22Rv1 (cell line): Measurements from ENCODE around the gene LIPT1.

Source experiments
- H3K27ac ChIP-seq: fragments of 450-650 bp; 2 replicates; pipeline ENCODE4 v1.5.1; 2017
- ZFX ChIP-seq: fragments of 450-650 bp; IDR thresholded peaks from 2 replicates; pipeline ENCODE4 v1.6.1; 2017; ENCODE audit warnings: antibody characterized with exemption, borderline replicate concordance
- TF ChIP-seq, protein P1 (sequence below): fragments of 450-650 bp; IDR thresholded peaks from 2 replicates; pipeline ENCODE4 v1.5.1; 2017; ENCODE audit warnings: mild to moderate bottlenecking

The LIPT1 gene

DNA sequence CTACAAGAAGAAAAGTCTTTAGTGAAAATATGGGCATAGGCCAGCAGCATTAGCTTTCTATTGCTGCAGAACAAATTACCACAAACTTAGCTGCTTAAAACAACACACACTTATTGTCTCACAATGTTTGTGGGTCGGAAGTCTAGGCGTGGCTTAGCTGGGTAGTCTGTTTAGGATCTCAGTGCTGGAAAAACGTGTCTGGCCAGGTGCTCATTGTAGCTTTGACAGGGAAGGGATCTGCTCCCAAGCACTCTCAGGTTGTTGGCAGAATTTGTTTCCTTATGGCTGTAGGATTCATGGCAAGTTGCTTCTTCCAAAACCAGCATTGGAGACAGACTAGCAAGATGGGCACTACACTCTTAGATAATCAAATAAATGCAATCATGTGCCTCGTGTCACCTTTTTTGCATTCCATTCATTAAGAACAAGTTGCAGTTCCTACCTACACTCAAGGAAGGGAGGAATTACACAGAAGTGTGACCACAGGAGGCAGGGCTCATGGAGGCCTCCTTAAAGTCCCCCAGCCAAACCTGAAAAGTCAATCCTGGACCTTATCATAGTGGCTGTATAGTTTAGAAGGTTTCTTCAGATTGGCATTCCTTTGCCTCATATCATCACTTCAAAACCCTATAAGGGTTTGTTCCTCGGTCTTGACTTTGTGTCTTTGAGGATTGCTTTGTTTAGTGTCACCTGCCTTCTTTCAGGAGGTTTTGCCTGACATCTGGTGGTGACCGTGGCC, 43.5 kb downstream of the LIPT1 start:
- no peak for TF ChIP-seq ZFX
- no peak overlapping the region for H3K27ac ChIP-seq

DNA sequence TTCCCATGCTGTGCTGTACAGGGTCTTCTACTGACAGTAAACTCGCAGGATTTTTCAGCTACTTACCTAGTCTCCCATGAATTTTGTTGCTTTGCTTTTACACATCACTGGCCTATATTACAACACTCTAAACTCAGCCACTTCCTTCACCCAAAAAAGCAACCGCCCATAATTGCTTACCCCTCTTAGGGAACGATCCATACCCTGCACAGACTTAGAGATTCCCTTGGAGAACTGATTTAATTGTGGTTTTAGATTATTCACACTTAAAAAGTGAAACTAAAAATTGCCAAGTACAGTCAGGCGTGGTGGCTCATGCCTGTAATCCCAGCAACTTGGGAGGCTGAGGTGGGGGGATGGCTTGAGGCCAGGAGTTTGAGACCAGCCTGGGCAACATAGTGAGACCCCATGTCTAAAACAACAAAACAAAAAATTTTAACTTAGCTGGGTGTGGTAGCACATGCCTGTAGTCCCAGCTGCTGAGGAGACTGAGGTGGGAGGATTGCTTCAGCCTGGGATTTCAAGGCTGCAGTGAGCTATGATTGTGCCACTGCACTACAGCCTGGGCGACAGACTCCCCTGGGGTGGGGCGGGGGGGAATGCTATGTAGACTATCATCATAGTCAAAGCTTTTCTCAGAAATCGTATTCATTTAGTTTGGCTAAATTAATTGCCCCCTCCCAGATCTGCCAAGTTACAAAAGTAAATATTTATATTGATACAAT, 45.5 kb downstream of the LIPT1 start:
- TF ChIP-seq ZFX: no peak
- TF ChIP-seq, protein P1, sequence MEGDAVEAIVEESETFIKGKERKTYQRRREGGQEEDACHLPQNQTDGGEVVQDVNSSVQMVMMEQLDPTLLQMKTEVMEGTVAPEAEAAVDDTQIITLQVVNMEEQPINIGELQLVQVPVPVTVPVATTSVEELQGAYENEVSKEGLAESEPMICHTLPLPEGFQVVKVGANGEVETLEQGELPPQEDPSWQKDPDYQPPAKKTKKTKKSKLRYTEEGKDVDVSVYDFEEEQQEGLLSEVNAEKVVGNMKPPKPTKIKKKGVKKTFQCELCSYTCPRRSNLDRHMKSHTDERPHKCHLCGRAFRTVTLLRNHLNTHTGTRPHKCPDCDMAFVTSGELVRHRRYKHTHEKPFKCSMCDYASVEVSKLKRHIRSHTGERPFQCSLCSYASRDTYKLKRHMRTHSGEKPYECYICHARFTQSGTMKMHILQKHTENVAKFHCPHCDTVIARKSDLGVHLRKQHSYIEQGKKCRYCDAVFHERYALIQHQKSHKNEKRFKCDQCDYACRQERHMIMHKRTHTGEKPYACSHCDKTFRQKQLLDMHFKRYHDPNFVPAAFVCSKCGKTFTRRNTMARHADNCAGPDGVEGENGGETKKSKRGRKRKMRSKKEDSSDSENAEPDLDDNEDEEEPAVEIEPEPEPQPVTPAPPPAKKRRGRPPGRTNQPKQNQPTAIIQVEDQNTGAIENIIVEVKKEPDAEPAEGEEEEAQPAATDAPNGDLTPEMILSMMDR: no peak
- H3K27ac ChIP-seq: no peak overlapping the region

DNA sequence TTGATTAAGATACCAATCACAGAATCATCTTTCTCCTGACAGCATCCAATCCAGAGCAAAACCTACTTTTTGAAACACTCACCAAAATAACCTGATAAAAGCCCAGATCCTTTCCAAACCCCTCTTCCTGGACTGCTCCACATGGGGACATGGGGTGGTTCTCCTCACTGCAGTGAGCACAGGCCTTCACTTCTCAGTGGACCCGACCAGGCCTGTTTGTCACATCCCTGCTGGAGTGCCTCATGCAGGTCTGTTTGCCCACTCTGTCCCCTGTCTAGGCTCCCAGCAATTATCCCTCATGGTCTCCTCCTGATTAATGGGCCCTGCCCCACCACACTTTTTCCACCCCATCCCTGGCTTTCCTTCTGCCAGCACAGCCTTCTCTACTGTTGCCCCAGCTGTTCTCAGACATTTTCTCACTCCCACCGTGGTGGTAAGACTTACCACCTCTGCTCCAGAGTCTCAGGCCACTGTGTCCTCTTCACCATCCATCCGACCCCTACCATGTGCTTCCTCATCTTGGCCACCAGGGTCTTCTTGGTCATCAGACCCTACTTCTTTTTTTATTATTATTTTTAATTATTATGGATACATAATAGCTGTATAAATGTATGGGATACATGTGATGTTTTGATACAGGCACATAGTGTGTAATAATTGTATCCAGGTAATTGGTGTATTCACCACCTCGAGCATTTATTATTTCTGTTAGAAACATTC, 47.4 kb downstream of the LIPT1 start:
- TF ChIP-seq, protein P1: no peak
- TF ChIP-seq ZFX: no peak
- no peak overlapping the region for H3K27ac ChIP-seq

DNA sequence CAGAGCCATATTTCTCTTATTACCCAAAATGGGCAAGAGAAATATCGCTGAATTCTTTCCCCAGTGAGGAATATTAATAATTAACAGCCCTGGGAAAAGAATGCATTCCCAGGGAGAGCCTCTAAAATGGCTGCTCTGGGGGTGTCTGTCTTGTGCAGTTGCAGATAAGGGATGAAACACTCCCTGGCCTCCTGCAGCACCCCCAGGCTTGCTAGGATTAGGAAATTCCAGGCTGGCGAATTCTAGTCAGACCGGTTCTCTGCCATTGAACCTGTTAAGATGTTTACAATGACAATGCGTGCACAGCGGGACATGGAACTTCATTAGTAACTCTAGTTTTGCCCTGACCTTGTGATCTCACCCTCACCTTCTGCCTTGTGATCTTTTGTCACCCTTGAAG, 50.7 kb downstream of the LIPT1 start:
- TF ChIP-seq, protein P1: no peak
- no peak overlapping the region for H3K27ac ChIP-seq
